DOHH2 (cell line): ENCODE data around the gene LRRC7.

Experiments used
- H3F3A ChIP-seq: fragments of 200-600 bp; sonication (generic), shearing (Covaris generic); 2 replicates; pipeline ENCODE4 v1.6.0; 2016; ENCODE audit warnings: antibody characterized with exemption, mild to moderate bottlenecking; ENCODE audit not compliant: control insufficient read depth, insufficient read depth
- H3K27ac ChIP-seq: fragments of 200-600 bp; sonication (generic); 2 replicates; pipeline ENCODE4 v1.5.1; 2014; ENCODE audit warnings: low read depth, mild to moderate bottlenecking, low read length, moderate library complexity
- H3K27me3 ChIP-seq: fragments of 200-600 bp; sonication (generic); 2 replicates; pipeline ENCODE4 v1.6.1; 2014; ENCODE audit warnings: mild to moderate bottlenecking, low read length, mixed read lengths; ENCODE audit not compliant: control insufficient read depth
- H3K36me3 ChIP-seq: fragments of 200-600 bp; sonication (generic); 2 replicates; pipeline ENCODE4 v1.6.1; 2014; ENCODE audit warnings: mild to moderate bottlenecking, low read length, moderate library complexity, mixed read lengths; ENCODE audit not compliant: control insufficient read depth
- H3K4me1 ChIP-seq: fragments of 200-600 bp; sonication (generic); 2 replicates; pipeline ENCODE4 v1.6.1; 2014; ENCODE audit warnings: mild to moderate bottlenecking, low read length, mixed read lengths; ENCODE audit not compliant: control insufficient read depth
- H3K4me2 ChIP-seq: fragments of 200-600 bp; sonication (generic); 2 replicates; pipeline ENCODE4 v1.6.0; 2014; ENCODE audit warnings: mild to moderate bottlenecking, low read length, moderate library complexity
- H3K4me3 ChIP-seq: fragments of 200-600 bp; sonication (generic); 2 replicates; pipeline ENCODE4 v1.5.1; 2014; ENCODE audit warnings: mild to moderate bottlenecking, low read length, mixed read lengths
- H3K79me2 ChIP-seq: fragments of 200-600 bp; sonication (generic); 2 replicates; pipeline ENCODE4 v1.6.1; 2014; ENCODE audit warnings: mild to moderate bottlenecking, low read length, mixed read lengths; ENCODE audit not compliant: control insufficient read depth
- H3K9me2 ChIP-seq: fragments of 200-600 bp; sonication (generic); replicated peaks from 2 replicates; pipeline ENCODE4 v1.6.1; 2014; ENCODE audit warnings: mild to moderate bottlenecking, low read length, mixed read lengths; ENCODE audit not compliant: control insufficient read depth
- H3K9me3 ChIP-seq: fragments of 200-600 bp; sonication (generic); 2 replicates; pipeline ENCODE4 v1.6.1; 2014; ENCODE audit warnings: antibody characterized with exemption, low read length, mixed read lengths; ENCODE audit not compliant: control insufficient read depth, insufficient read depth
- H4K20me1 ChIP-seq: fragments of 200-600 bp; sonication (generic); 2 replicates; pipeline ENCODE4 v1.6.0; 2014; ENCODE audit warnings: low read depth, mild to moderate bottlenecking, antibody characterized with exemption, low read length, moderate library complexity; ENCODE audit not compliant: control insufficient read depth, insufficient read depth
- CTCF ChIP-seq: fragments of 200-600 bp; sonication (generic); IDR thresholded peaks from one replicate; pipeline ENCODE4 v1.5.1; 2014; ENCODE audit warnings: antibody characterized with exemption, mild to moderate bottlenecking, low read depth, low read length; ENCODE audit not compliant: poor library complexity, severe bottlenecking
- EZH2phosphoT487 ChIP-seq: fragments of 200-600 bp; sonication (generic); IDR thresholded peaks from 2 replicates; pipeline ENCODE4 v1.6.1; 2017; ENCODE audit warnings: borderline replicate concordance, mild to moderate bottlenecking, antibody characterized with exemption, low read length, moderate library complexity, mixed read lengths

The LRRC7 gene

DNA sequence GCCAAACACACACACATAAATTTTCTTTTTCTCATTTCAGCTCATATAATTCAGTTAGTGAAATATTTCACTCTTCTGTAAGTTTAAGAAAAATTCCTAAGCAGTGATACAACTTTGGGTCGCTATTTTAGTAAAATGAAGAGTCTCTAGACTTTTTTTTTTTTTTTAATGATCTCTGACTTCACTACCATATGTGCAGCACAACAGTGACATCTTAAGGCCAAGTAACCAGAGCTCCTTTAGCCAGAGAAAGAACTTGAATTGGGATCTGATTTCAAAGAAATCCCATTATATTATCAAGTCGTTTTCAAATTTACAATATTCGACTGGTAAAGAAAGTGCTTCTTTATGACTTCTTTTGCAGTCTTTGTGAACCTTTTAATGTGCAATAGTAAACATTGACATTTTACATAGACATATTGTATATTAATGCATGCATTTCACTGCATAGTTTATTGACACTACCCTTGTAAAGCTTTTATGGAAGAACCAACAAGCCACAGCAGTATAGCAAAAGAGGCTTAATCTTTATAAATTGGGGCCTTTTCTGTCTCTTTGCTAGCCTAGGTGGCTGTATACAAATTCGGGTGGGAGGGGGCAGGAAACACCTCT is 575.4 kb downstream of the LRRC7 start:
- H3K9me3 ChIP-seq = no peaks in the 10 kb centered on the region
- no peaks in the 10 kb centered on the region for H3K79me2 ChIP-seq
- TF ChIP-seq CTCF (no peak), EZH2phosphoT487 (no peak)
- H3K27me3 ChIP-seq = no peaks in the 10 kb centered on the region
- no peaks in the 10 kb centered on the region for H4K20me1 ChIP-seq
- no peaks in the 10 kb centered on the region for H3K9me2 ChIP-seq
- H3K4me3 ChIP-seq = no peak overlapping the region
- H3K27ac ChIP-seq = no peak overlapping the region
- H3K4me2 ChIP-seq = no peak overlapping the region
- no peaks in the 10 kb centered on the region for H3K4me1 ChIP-seq
- H3F3A ChIP-seq = no peaks in the 10 kb centered on the region
- H3K36me3 ChIP-seq = peaks cover 12% of the 10 kb centered on the region

DNA sequence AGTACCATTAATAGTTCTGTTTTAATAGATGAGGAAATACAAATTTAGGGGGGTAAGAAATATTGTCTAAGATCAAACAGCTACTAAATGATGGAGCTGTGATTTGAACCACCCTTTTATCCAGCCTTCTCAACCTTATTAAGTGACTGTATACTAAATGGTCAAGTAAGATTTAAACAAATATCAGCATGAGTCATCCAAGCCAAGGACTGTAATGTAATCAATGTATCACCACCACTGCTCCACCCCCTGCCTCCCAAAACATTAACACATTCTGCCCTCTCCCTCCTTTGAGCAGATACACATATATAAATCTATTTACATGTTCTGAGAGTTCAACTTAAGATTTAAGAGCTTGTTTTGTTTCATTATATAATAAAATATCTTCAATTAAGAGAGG is 578.8 kb downstream of the LRRC7 start:
- no peak overlapping the region for H3K4me2 ChIP-seq
- H3K27ac ChIP-seq = no peak overlapping the region
- no peaks in the 10 kb centered on the region for H3K9me2 ChIP-seq
- no peaks in the 10 kb centered on the region for H3F3A ChIP-seq
- H3K79me2 ChIP-seq = no peaks in the 10 kb centered on the region
- H3K4me3 ChIP-seq = no peak overlapping the region
- H3K27me3 ChIP-seq = no peaks in the 10 kb centered on the region
- TF ChIP-seq CTCF = no peak
- no peak for TF ChIP-seq EZH2phosphoT487
- no peaks in the 10 kb centered on the region for H3K4me1 ChIP-seq
- H4K20me1 ChIP-seq = no peaks in the 10 kb centered on the region
- H3K36me3 ChIP-seq = peaks cover 15% of the 10 kb centered on the region
- no peaks in the 10 kb centered on the region for H3K9me3 ChIP-seq

DNA sequence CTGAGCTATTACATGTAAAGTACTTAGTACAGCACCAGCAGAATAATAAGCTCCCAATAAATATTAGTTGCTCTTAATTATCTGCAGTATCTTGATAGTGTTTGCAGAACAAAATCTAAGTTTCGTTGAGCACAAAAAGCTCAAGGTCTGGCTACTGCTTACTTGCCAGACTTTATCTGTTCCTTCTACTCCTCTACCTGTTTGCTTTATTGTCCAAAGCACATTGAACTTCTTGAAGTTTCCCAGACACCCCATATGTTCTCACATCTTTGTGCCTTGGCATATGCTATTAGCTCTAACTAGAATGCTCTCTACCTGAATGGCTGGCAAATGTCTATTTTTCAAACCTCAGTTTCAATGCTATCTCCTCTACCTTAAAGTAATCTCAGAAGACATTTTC is 582.7 kb downstream of the LRRC7 start:
- no peak overlapping the region for H3K4me2 ChIP-seq
- H4K20me1 ChIP-seq = no peaks in the 10 kb centered on the region
- no peaks in the 10 kb centered on the region for H3K4me1 ChIP-seq
- H3K27ac ChIP-seq = no peak overlapping the region
- no peak for TF ChIP-seq EZH2phosphoT487
- no peak for TF ChIP-seq CTCF
- H3K27me3 ChIP-seq = no peaks in the 10 kb centered on the region
- no peak overlapping the region for H3K4me3 ChIP-seq
- H3K9me2 ChIP-seq = no peaks in the 10 kb centered on the region
- no peaks in the 10 kb centered on the region for H3K9me3 ChIP-seq
- no peaks in the 10 kb centered on the region for H3K79me2 ChIP-seq
- H3F3A ChIP-seq = no peaks in the 10 kb centered on the region
- H3K36me3 ChIP-seq = peaks cover 15% of the 10 kb centered on the region
